SU-DHL-6 (cell line): ENCODE data around the gene CACNB4.
A peak's percentile ranks its signal among the peaks of the same experiment; 100 is the strongest.
"Not testable (repeated sequence)": the region's sequence is repeated elsewhere in the genome, so short reads cannot be mapped to it uniquely, and the experiment has no call there.

Experiments used
- H2AFZ ChIP-seq: fragments of 200-600 bp; sonication (generic); 2 replicates; pipeline ENCODE4 v1.6.1; 2014; ENCODE audit warnings: low read depth, mild to moderate bottlenecking, moderate library complexity, mixed read lengths, antibody characterized with exemption, low read length; ENCODE audit not compliant: severe bottlenecking
- H3F3A ChIP-seq: fragments of 200-600 bp; shearing (Covaris generic); 2 replicates; pipeline ENCODE4 v1.6.0; 2016; ENCODE audit warnings: antibody characterized with exemption, mild to moderate bottlenecking; ENCODE audit not compliant: insufficient read depth
- H3K27ac ChIP-seq: fragments of 200-600 bp; sonication (generic); 2 replicates; pipeline ENCODE4 v1.5.1; 2016; ENCODE audit warnings: low read depth, mild to moderate bottlenecking, low read length, moderate library complexity, mixed read lengths
- H3K27me3 ChIP-seq: fragments of 200-600 bp; sonication (generic), shearing (Covaris generic); 2 replicates; pipeline ENCODE4 v1.6.0; 2014; ENCODE audit warnings: mild to moderate bottlenecking, low read length
- H3K36me3 ChIP-seq: fragments of 200-600 bp; sonication (generic); 2 replicates; pipeline ENCODE4 v1.6.1; 2014; ENCODE audit warnings: mild to moderate bottlenecking, low read length, mixed read lengths
- H3K4me2 ChIP-seq: fragments of 300-600, 200-600 bp; shearing (Covaris generic), sonication (generic); 2 replicates; pipeline ENCODE4 v1.6.0; 2014; ENCODE audit warnings: low read length, low read depth, mild to moderate bottlenecking; ENCODE audit not compliant: poor library complexity, severe bottlenecking
- H3K4me3 ChIP-seq: fragments of 200-600 bp; sonication (generic); 2 replicates; pipeline ENCODE4 v1.5.1; 2014; ENCODE audit warnings: antibody characterized with exemption, low read length, mild to moderate bottlenecking, mixed read lengths; ENCODE audit not compliant: insufficient read depth, poor library complexity, severe bottlenecking
- H3K79me2 ChIP-seq: fragments of 200-600 bp; sonication (generic); 2 replicates; pipeline ENCODE4 v1.6.1; 2014; ENCODE audit warnings: mild to moderate bottlenecking, low read length, moderate library complexity; ENCODE audit not compliant: insufficient read depth
- H3K9ac ChIP-seq: fragments of 200-600 bp; sonication (generic); 2 replicates; pipeline ENCODE4 v1.7.0; 2014; ENCODE audit warnings: mild to moderate bottlenecking, low read length
- H3K9me2 ChIP-seq: fragments of 200-600 bp; sonication (generic); replicated peaks from 2 replicates; pipeline ENCODE4 v1.6.1; 2014; ENCODE audit warnings: low read length; ENCODE audit not compliant: insufficient read depth
- H3K9me3 ChIP-seq: fragments of 200-600 bp; sonication (generic); 2 replicates; pipeline ENCODE4 v1.6.1; 2014; ENCODE audit warnings: low read length, mixed read lengths; ENCODE audit not compliant: insufficient read depth
- H4K20me1 ChIP-seq: fragments of 200-600 bp; sonication (generic); 2 replicates; pipeline ENCODE4 v1.6.1; 2014; ENCODE audit warnings: low read depth, mild to moderate bottlenecking, antibody characterized with exemption, low read length, moderate library complexity, mixed read lengths
- EZH2phosphoT487 ChIP-seq: fragments of 200-600 bp; sonication (generic), shearing (Covaris generic); conservative IDR thresholded peaks from 2 replicates; pipeline ENCODE4 v1.6.1; 2018; ENCODE audit warnings: mild to moderate bottlenecking, antibody characterized with exemption, low read length, moderate library complexity, mixed read lengths
- TF ChIP-seq, protein P1 (sequence below): fragments of 200-600 bp; sonication (generic); IDR thresholded peaks from one replicate; pipeline ENCODE4 v1.5.1; 2017; ENCODE audit warnings: antibody characterized with exemption, mild to moderate bottlenecking, low read length, moderate library complexity; ENCODE audit not compliant: insufficient read depth, poor library complexity, severe bottlenecking

The CACNB4 gene

DNA sequence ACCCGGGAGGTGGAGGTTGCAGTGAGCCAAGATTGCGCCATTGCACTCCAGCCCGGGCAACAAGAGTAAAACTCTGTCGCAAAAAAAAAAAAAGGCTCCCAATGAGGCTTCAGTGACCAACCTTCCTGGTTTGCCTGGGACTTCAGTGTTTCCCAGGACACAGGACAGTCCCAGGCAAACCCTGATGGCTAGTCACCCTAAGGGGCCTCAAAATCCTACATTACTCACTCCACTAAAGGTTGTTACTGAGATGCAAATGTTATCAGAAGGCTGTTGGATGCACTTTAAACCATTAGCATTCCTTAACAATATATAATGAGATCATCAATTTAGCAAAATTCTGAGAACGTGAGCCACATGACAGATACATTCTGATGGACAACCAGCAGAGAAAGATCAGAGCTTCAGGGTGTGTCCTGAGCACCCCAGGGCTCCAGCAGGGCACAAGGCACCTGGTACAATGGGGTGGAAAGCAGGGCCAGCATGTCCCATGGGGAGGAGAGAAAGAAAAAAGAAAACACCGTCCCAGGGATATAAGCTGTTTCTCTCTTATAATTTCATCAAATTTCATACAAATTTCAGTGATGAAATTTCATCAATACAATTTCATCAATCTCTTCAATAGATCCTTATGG, 152.5 kb downstream of the CACNB4 start:
- Histone ChIP-seq H3F3A (no peaks in the 10 kb centered on the region), H3K27me3 (no peaks in the 10 kb centered on the region), H3K9me2 (no peaks in the 10 kb centered on the region), H3K9me3 (no peaks in the 10 kb centered on the region), H3K4me3 (no peak overlapping the region), H3K9ac (no peak overlapping the region), H3K4me2 (no peak overlapping the region), H2AFZ (peak overlapping the region; percentile 14), H3K27ac (no peak overlapping the region), H3K36me3 (no peaks in the 10 kb centered on the region), H3K79me2 (no peaks in the 10 kb centered on the region), H4K20me1 (no peaks in the 10 kb centered on the region)
- TF ChIP-seq, protein P1, sequence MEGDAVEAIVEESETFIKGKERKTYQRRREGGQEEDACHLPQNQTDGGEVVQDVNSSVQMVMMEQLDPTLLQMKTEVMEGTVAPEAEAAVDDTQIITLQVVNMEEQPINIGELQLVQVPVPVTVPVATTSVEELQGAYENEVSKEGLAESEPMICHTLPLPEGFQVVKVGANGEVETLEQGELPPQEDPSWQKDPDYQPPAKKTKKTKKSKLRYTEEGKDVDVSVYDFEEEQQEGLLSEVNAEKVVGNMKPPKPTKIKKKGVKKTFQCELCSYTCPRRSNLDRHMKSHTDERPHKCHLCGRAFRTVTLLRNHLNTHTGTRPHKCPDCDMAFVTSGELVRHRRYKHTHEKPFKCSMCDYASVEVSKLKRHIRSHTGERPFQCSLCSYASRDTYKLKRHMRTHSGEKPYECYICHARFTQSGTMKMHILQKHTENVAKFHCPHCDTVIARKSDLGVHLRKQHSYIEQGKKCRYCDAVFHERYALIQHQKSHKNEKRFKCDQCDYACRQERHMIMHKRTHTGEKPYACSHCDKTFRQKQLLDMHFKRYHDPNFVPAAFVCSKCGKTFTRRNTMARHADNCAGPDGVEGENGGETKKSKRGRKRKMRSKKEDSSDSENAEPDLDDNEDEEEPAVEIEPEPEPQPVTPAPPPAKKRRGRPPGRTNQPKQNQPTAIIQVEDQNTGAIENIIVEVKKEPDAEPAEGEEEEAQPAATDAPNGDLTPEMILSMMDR = no peak
- TF ChIP-seq EZH2phosphoT487 = no peak

DNA sequence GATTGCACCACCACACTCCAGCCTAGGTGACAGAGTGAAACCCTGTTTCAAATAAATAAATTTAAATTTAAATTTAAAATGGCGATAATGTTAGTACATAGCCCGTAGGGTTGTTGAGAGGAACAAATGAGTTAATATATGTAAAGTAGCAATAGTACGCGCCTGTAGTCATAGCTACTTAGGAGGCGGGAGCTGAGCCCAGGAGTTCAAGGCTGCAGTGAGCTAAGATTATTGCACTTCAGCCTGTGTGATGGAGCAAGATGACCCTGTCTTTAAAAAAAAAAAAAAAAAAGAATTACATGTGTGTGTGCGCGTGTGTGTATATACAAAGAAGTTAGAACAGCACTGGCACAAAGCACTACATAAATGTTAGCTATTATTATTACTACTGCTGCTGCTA, 153.2 kb downstream of the CACNB4 start:
- H3K9me2 ChIP-seq = no peaks in the 10 kb centered on the region
- no peaks in the 10 kb centered on the region for H3K79me2 ChIP-seq
- H3K9ac ChIP-seq = no peak overlapping the region
- TF ChIP-seq, protein P1 = no peak
- no peak for TF ChIP-seq EZH2phosphoT487
- H3K27me3 ChIP-seq = no peaks in the 10 kb centered on the region
- no peak overlapping the region for H3K4me2 ChIP-seq
- H2AFZ ChIP-seq = no peak overlapping the region
- H4K20me1 ChIP-seq = no peaks in the 10 kb centered on the region
- no peak overlapping the region for H3K4me3 ChIP-seq
- no peaks in the 10 kb centered on the region for H3K36me3 ChIP-seq
- H3K27ac ChIP-seq = no peak overlapping the region
- no peaks in the 10 kb centered on the region for H3F3A ChIP-seq
- H3K9me3 ChIP-seq = no peaks in the 10 kb centered on the region

DNA sequence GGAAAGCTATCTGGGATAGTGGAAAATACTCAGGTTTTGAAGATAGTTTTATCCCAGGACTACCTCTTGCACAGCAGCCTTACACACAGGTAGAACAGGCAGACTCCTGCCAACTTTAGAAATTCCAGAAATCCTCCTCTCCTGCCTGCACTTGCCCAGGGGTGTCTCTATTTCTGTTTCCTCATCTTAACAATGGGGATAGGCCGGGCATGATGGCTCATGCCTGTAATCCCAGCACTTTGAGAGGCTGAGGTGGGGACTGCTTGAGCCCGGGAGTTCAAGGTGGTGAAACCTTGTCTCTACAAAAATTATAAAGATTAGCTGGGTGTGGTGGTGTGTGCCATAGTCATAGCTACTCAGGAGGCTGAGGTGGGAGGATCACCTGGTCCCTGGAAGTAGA, 153.7 kb downstream of the CACNB4 start:
- Histone ChIP-seq H3K4me2 (no peak overlapping the region), H3F3A (no peaks in the 10 kb centered on the region), H3K4me3 (no peak overlapping the region), H3K36me3 (no peaks in the 10 kb centered on the region), H3K27me3 (no peaks in the 10 kb centered on the region), H2AFZ (no peak overlapping the region), H4K20me1 (no peaks in the 10 kb centered on the region), H3K9me3 (no peaks in the 10 kb centered on the region), H3K9me2 (no peaks in the 10 kb centered on the region), H3K27ac (no peak overlapping the region), H3K79me2 (no peaks in the 10 kb centered on the region), H3K9ac (no peak overlapping the region)
- TF ChIP-seq, protein P1 = no peak
- no peak for TF ChIP-seq EZH2phosphoT487

DNA sequence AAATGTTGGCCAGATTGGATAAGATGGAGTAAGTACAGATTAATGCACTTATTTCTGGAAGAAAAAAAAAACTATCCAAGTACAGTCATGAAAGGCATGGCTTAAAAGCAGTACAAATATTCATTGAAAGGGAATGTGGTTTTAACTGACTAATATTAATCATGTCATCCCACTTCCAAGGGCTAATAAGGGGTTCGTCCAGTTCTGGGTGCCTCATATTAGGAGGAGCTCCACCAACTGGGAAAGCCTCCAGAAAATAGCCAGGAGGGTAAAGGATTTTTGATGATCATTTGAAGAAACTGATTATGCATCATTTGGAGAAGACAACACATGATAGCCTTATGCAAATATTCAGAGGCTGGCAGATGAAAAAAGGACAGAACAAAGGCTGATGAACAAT, 155.4 kb downstream of the CACNB4 start:
- TF ChIP-seq, protein P1 = no peak
- no peak for TF ChIP-seq EZH2phosphoT487
- H3K4me3 ChIP-seq = no peak overlapping the region
- H3K9ac ChIP-seq = no peak overlapping the region
- H3F3A ChIP-seq = no peaks in the 10 kb centered on the region
- no peak overlapping the region for H3K4me2 ChIP-seq
- H3K27ac ChIP-seq = no peak overlapping the region
- H4K20me1 ChIP-seq = no peaks in the 10 kb centered on the region
- no peaks in the 10 kb centered on the region for H3K27me3 ChIP-seq
- H2AFZ ChIP-seq = no peak overlapping the region
- H3K9me2 ChIP-seq = no peaks in the 10 kb centered on the region
- H3K36me3 ChIP-seq = no peaks in the 10 kb centered on the region
- H3K9me3 ChIP-seq = no peaks in the 10 kb centered on the region
- H3K79me2 ChIP-seq = no peaks in the 10 kb centered on the region

DNA sequence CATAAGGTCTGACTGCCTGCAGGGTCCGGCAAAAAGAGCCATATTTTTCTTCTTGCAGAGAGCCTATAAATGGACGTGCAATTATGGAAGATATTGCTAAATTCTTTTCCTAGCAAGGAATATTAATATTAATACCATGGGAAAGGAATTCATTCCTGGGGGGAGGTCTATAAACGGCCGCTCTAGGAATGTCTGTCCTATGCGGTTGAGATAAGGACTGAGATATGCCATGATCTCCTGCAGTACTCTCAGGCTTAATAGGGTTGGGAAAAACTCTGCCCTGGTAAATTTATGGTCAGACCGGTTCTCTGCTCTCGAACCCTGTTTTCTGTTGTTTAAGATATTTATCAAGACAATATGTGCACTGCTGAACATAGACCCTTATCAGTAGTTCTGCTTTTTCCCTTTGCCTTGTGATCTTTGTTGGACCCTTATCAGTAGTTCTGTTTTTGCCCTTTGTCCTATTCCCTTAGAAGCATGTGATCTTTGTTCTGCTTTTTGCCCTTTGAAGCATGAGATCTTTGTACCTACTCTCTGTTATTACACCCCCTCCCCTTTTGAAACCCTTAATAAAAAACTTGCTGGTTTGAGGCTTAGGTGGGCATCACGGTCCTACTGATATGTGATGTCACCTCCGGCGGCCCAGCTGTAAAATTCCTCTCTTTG, 156.2 kb downstream of the CACNB4 start:
- H3K9ac ChIP-seq, H3K27me3 ChIP-seq, H3K79me2 ChIP-seq, H3K4me2 ChIP-seq, H3K9me3 ChIP-seq, H3K27ac ChIP-seq, H3K9me2 ChIP-seq, H3F3A ChIP-seq, H3K36me3 ChIP-seq, H3K4me3 ChIP-seq, H2AFZ ChIP-seq, H4K20me1 ChIP-seq: not testable (repeated sequence)
